ENCODE measurements around the gene EFS.
A peak's percentile ranks its signal among the peaks of the same experiment; 100 is the strongest.

Gene EFS

GRCh38 chr14:23324455-23324846 lies 40.5 kb downstream of the EFS start:
- DNase-seq: no peak

- no peak for DNase-seq
Measured at GRCh38 chr14:23323838-23324454, 41.0 kb downstream of the EFS start.

DNA sequence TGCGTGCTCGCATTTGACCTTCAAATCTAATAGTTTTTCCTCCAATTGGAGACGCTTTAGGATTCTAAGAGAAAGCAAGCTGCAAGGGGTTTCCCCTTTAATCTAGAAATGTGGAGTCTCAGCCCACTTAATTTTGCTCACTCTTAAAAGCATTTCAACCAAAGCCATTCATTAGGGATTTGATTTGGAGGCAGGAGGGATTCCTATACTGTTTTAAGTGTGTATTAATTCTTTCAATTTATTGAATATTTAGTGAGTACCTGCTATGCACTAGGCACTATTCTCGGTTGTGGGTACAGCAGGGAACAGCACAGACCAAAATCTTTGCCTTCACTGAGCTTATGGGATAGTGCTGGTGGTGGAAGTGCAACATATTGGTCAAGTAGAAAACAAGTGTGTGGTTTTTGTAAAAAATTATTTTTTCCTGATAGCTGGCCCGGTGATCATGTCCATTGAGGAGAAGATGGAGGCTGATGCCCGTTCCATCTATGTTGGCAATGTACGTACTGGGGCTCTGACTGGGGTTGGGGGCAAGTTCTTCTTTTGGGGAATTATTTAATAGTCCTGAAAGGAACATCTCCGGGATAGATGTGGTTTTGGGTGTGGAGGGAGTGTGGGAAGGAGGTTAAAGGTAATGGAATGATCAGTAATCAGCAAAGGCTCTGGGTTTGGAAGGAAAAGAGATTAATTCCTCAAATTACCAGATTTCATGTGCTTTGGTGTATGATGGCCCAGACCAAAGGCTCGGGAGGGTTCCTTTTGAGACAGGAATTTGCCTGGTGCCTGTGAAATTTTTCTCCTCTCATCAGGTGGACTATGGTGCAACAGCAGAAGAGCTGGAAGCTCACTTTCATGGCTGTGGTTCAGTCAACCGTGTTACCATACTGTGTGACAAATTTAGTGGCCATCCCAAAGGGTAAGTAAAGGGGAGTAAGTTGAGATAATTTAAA lies 42.1 kb downstream of the EFS start:
- no peak for DNase-seq

- DNase-seq: peak; percentile 50
Measured at GRCh38 chr14:23321572-23322547, 43.1 kb downstream of the EFS start.

GRCh38 chr14:23320584-23321571 lies 44.1 kb downstream of the EFS start, which contains the start of gene PABPN1:
Gene PABPN1, plus strand, starts transcription at chr14:23321457. Its CDS starts 13 bp downstream, at chr14:23321470.
- peak; percentile 100 for DNase-seq

DNA sequence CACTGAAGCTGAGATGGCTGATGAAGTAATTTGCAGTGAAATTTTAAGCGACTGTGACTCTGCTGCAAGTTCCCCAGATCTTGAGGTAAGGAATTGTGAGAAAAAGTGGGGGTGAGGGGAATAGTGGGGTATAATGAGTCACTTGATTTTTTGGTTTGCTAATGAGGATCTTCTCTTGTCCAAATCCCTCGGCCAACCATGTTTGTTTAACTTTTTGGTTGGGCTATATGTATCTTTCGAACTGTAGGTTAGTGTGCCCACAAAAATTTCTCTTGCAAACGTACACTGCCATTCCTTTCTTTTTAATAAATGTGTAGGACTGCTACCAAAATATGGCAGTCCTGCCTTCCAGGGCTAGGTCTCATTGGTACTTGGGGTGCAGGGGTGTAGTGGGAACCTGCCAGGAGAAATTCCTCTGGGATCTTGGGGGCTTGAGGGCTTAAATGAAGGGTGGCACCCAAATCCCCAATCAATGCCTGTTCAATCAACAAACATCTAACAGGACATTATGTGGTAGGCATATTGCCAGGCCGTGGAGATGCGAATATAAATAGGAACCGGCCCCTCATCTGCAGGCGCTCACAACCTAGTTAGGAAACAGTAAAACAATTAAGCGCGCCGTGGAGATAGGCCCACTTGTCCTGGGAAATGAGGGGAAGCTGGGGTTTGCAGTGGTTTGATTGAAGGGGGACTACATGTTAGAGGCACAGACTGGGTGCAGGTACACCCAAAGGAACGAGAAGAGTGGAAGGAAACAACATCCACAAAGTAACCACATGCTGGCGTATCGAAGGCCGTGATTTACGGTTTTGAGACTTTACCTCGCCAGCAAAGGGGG lies 45.0 kb downstream of the EFS start:
- DNase-seq: no peak

- no peak for DNase-seq
Measured at GRCh38 chr14:23316300-23316699, 48.7 kb downstream of the EFS start.

DNA sequence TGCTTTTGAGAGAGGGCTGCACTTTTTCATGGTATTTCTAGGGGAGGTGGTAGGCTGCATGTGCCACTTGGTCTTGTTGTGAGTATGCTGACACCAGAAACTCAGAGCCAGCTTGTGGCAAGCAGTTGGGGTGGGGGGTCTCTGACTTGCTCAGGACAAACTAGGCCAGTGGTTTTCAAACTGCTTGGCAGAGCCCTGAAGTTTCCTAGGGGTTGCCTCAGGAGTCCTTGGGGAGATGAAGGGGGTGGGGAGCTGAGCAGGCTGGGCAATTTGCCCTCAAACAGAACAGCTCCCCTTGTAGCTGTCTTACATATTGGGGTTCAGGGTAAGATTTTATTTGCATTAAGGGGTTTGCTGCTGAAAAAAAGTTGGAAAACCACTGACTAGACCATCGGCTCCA lies 54.4 kb downstream of the EFS start:
- DNase-seq: no peak

DNA sequence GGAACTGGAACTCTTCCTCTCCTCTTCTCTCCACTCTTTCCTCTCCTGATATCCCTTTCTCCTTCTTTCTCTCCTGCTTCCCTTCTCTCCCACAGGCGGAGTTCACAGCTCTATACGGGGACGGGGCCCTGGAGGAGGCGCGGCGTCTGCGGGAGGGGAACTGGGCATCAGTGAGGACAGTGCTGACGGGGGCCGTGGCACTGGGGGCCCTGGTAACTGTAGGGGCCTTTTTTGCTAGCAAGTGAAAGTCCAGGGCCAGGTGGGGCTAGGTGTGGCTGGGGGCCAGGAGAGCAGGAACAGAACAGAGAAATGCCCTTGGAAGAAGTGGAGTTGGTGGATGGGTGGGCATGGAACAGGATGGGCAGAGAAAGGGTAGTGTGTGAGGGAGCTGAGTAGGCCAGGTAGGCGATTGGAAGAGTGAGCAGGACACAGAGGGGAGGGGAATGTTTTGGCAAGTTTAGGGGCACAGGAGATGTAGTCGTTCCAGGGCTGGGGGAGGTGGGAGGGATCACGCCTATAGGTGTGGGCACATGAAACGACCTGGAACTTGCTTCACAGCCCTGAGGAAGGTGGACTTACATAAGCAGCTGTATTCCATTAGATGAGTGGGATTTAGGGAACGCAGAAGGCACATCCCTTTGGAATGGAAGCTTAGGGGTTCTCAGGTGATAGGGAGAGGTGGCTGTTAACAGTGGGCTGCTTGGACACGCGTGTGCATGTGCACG lies 56.1 kb downstream of the EFS start:
- no peak for DNase-seq

- DNase-seq: no peak
Measured at GRCh38 chr14:23307687-23308644, 57.0 kb downstream of the EFS start.

GRCh38 chr14:23307146-23307530 lies 57.8 kb downstream of the EFS start:
- DNase-seq: no peak

DNA sequence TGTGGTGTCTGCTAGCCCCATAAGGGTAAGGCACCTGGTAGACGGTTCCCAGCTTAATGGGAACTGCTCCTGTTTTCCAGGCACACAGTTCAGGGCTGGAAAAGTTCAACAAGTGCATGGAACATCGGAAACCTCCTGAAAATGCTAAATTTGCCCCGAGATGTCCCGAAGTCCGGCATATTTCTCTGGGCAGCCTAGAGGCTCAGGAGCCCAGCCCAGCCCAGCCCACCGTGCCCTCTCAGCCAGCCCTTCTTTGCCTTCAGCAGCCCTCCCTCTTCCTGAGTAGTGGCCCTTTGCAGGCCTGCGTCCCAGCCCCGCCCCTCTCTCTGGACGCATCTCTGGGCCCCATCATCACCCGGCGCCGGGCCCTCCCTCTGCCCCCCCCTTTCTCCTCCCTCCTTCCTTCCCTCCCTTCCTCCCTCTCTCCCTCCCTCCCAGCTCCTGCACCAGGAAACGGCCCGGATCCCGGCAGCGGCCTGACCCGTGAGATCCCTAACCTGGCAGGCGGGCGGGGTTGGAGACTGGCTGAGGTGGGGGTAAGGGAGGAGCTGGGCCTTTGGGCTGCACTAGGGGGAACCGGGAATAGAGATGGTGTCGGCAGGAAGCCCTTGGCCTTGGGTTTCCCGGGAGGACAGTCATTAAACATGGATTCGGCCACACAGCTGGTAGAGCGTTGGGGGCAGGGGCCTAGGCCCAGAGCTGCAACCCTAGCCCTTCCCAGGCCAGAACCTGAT lies 58.4 kb downstream of the EFS start, which contains the start of gene BCL2L2:
Gene BCL2L2 (plus strand): TSS at position 422 of the 734 bp plus-strand sequence. CDS start 935 bp downstream, outside the sequence.
- DNase-seq: peak; percentile 88

Data from fibroblast of upper back skin (primary cell).